ENCODE results near the gene THTPA. TPM values are rescaled to one million over a fixed set of nuclear protein-coding genes. Genes with fewer than 3 reads are reported as not detected.

Gene THTPA
- total RNA-seq, 1 experiment from 2014 or later: 18.3 TPM

GRCh38 chr14:23566112-23566777 is 10.2 kb downstream of the THTPA start:
- BruUV-seq (replicated peaks): TSS peak; percentile 37
- DNase-seq: no peak
- H3K4me1 Mint-ChIP-seq (ENCODE audit: low read depth, unreplicated experiment): peaks cover 27% of the 10 kb centered on the region
- intact Hi-C loops (cut with micrococcal nuclease; ENCODE audit: unreplicated experiment): no loop called here
- H3K9me3 Mint-ChIP-seq (ENCODE audit: low read depth, unreplicated experiment): no peaks in the 10 kb centered on the region
- CTCF ChIA-PET: interaction anchor here (1.0 kb wide), 1 partner anchor 23 kb away, joined by 3 read pairs; no protein-coding TSS in a partner anchor
- no peak for TF ChIP-seq CTCF (IDR thresholded peaks at IDR 0.05; ENCODE audit: unreplicated experiment)
- peak overlapping the region; percentile 94 for H3K27ac Mint-ChIP-seq (ENCODE audit: unreplicated experiment)
- H3K27me3 Mint-ChIP-seq (ENCODE audit: unreplicated experiment): no peaks in the 10 kb centered on the region
- H3K36me3 Mint-ChIP-seq (ENCODE audit: insufficient read depth, unreplicated experiment): peaks cover 58% of the 10 kb centered on the region
- H3K4me3 Mint-ChIP-seq (ENCODE audit: low read depth, unreplicated experiment): peak overlapping the region; percentile 94

GRCh38 chr14:23566778-23567185 is 10.7 kb downstream of the THTPA start:
- Mint-ChIP-seq H3K9me3 (ENCODE audit: low read depth, unreplicated experiment) (no peaks in the 10 kb centered on the region), H3K27ac (ENCODE audit: unreplicated experiment) (peak overlapping the region; percentile 94), H3K4me1 (ENCODE audit: low read depth, unreplicated experiment) (peaks cover 27% of the 10 kb centered on the region), H3K36me3 (ENCODE audit: insufficient read depth, unreplicated experiment) (peaks cover 52% of the 10 kb centered on the region), H3K4me3 (ENCODE audit: low read depth, unreplicated experiment) (peak overlapping the region; percentile 94), H3K27me3 (ENCODE audit: unreplicated experiment) (peaks cover 5% of the 10 kb centered on the region)
- CTCF ChIA-PET: interaction anchor here (0.6 to 1.0 kb wide), 2 partner anchors 22 to 95 kb away, joined by 3 read pairs; no protein-coding TSS in a partner anchor
- no peak for TF ChIP-seq CTCF (IDR thresholded peaks at IDR 0.05; ENCODE audit: unreplicated experiment)
- intact Hi-C loops (cut with micrococcal nuclease; ENCODE audit: unreplicated experiment): no loop called here
- DNase-seq: peak; percentile 48
- BruUV-seq (replicated peaks): no TSS peak

GRCh38 chr14:23567186-23568020 is 11.3 kb downstream of the THTPA start, which contains the start of gene AP1G2:
Gene AP1G2 (minus strand): TSS chr14:23567791. CDS start chr14:23567314, 477 bp downstream.
- DNase-seq: peak; percentile 91
- intact Hi-C loops (cut with micrococcal nuclease; ENCODE audit: unreplicated experiment): no loop called here
- no peaks in the 10 kb centered on the region for H3K9me3 Mint-ChIP-seq (ENCODE audit: low read depth, unreplicated experiment)
- H3K4me1 Mint-ChIP-seq (ENCODE audit: low read depth, unreplicated experiment): peaks cover 33% of the 10 kb centered on the region
- no peak for TF ChIP-seq CTCF (IDR thresholded peaks at IDR 0.05; ENCODE audit: unreplicated experiment)
- peak within 1 kb of the TSS; percentile 94 for H3K27ac Mint-ChIP-seq (ENCODE audit: unreplicated experiment)
- H3K27me3 Mint-ChIP-seq (ENCODE audit: unreplicated experiment): peaks cover 12% of the 10 kb centered on the region
- H3K36me3 Mint-ChIP-seq (ENCODE audit: insufficient read depth, unreplicated experiment): peaks cover 48% of the 10 kb centered on the region
- BruUV-seq (replicated peaks): TSS peak; percentile 41
- peak within 1 kb of the TSS; percentile 94 for H3K4me3 Mint-ChIP-seq (ENCODE audit: low read depth, unreplicated experiment)
- CTCF ChIA-PET: interaction anchor here (0.6 to 1.0 kb wide), 2 partner anchors 22 to 96 kb away, joined by 3 read pairs; no protein-coding TSS in a partner anchor

GRCh38 chr14:23568021-23568599 is 12.0 kb downstream of the THTPA start:
- intact Hi-C loops (cut with micrococcal nuclease; ENCODE audit: unreplicated experiment): no loop called here
- Mint-ChIP-seq H3K27me3 (ENCODE audit: unreplicated experiment) (peaks cover 19% of the 10 kb centered on the region), H3K27ac (ENCODE audit: unreplicated experiment) (peak overlapping the region; percentile 94), H3K4me1 (ENCODE audit: low read depth, unreplicated experiment) (peaks cover 34% of the 10 kb centered on the region), H3K9me3 (ENCODE audit: low read depth, unreplicated experiment) (no peaks in the 10 kb centered on the region), H3K36me3 (ENCODE audit: insufficient read depth, unreplicated experiment) (peaks cover 41% of the 10 kb centered on the region), H3K4me3 (ENCODE audit: low read depth, unreplicated experiment) (peak overlapping the region; percentile 94)
- no TSS peak for BruUV-seq (replicated peaks)
- TF ChIP-seq CTCF (IDR thresholded peaks at IDR 0.05; ENCODE audit: unreplicated experiment): no peak
- CTCF ChIA-PET: no interaction called here
- DNase-seq: no peak
